Hepatocyte (in vitro differentiated cells): ENCODE measurements around the gene TSKS. TPM values are rescaled to one million over a fixed set of nuclear protein-coding genes. Genes with fewer than 3 reads are reported as not detected.

ENCODE experiments used
- DNase-seq: peaks from one replicate; pipeline ENCODE4 v3.0.0-alpha.2; 2016; ENCODE audit warnings: low spot score
- H2AFZ ChIP-seq: fragments of 200-600 bp; sonication (generic); 2 replicates; pipeline ENCODE4 v1.6.0; 2016; ENCODE audit warnings: antibody characterized with exemption, mild to moderate bottlenecking
- H3K27ac ChIP-seq: fragments of 200-600 bp; sonication (generic); 2 replicates; pipeline ENCODE4 v1.5.1; 2016; ENCODE audit warnings: mild to moderate bottlenecking
- H3K27me3 ChIP-seq: fragments of 200-600 bp; sonication (generic); 2 replicates; pipeline ENCODE4 v1.6.1; 2016
- H3K36me3 ChIP-seq: fragments of 200-600 bp; sonication (generic); replicated peaks from 2 replicates; pipeline ENCODE4 v1.5.1; 2016; ENCODE audit warnings: low read depth; ENCODE audit not compliant: insufficient read depth
- H3K4me1 ChIP-seq: fragments of 200-600 bp; sonication (generic); 2 replicates; pipeline ENCODE4 v1.5.1; 2016; ENCODE audit warnings: mild to moderate bottlenecking, moderate library complexity; ENCODE audit not compliant: insufficient read depth
- H3K4me2 ChIP-seq: fragments of 200-600 bp; sonication (generic); 2 replicates; pipeline ENCODE4 v1.6.0; 2016
- H3K4me3 ChIP-seq: fragments of 200-600 bp; sonication (generic); 2 replicates; pipeline ENCODE4 v1.5.1; 2016; ENCODE audit warnings: mild to moderate bottlenecking
- H3K79me2 ChIP-seq: fragments of 200-600 bp; sonication (generic); 2 replicates; pipeline ENCODE4 v1.6.0; 2017; ENCODE audit warnings: mild to moderate bottlenecking
- H3K9me2 ChIP-seq: fragments of 200-600 bp; sonication (generic); replicated peaks from 2 replicates; pipeline ENCODE4 v1.6.0; 2017; ENCODE audit warnings: mild to moderate bottlenecking; ENCODE audit not compliant: insufficient read depth
- H3K9me3 ChIP-seq: fragments of 200-600 bp; sonication (generic); 2 replicates; pipeline ENCODE4 v1.5.1; 2016; ENCODE audit warnings: low read depth, mild to moderate bottlenecking
- H4K20me1 ChIP-seq: fragments of 200-600 bp; sonication (generic); 2 replicates; pipeline ENCODE4 v1.6.0; 2016; ENCODE audit warnings: mild to moderate bottlenecking; ENCODE audit not compliant: insufficient read depth, poor library complexity, severe bottlenecking
- CTCF ChIP-seq: fragments of 200-600 bp; sonication (generic); IDR thresholded peaks from 2 replicates; pipeline ENCODE4 v1.5.1; 2016; ENCODE audit warnings: antibody characterized with exemption, mild to moderate bottlenecking; ENCODE audit not compliant: poor library complexity
- EZH2 ChIP-seq: fragments of 200-600 bp; sonication (generic); IDR thresholded peaks from 2 replicates; pipeline ENCODE4 v1.6.1; 2016; ENCODE audit warnings: antibody characterized with exemption, mild to moderate bottlenecking, borderline replicate concordance
- EZH2phosphoT487 ChIP-seq: fragments of 200-600 bp; sonication (generic); IDR thresholded peaks from one replicate; pipeline ENCODE4 v1.6.1; 2018; ENCODE audit warnings: antibody characterized with exemption, mild to moderate bottlenecking, low read depth, moderate library complexity; ENCODE audit not compliant: unreplicated experiment, severe bottlenecking
- WGBS: methylation state at CpG from one replicate; pipeline ENCODE4 v1.1.6; 2016; ENCODE audit warnings: low lambda C conversion rate; ENCODE audit errors: missing lambda C conversion rate; 5-methylcytosine and 5-hydroxymethylcytosine counted together
- polyA plus RNA-seq: library from polyadenylated mRNA; unstranded; fragments of >200 nt; fragmentation: Nextera tagmentation; extraction: Ambion mirVana; gene quantifications from 2 replicates; pipeline ENCODE4 v1.2.1, GENCODE V29; 2016
- total RNA-seq: library from RNA; depleted of rRNA; stranded (reverse); fragments of >200 nt; gene quantifications from 2 replicates; pipeline ENCODE4 v1.2.3, GENCODE V29; 2014

TSKS gene
- total and polyA plus RNA-seq, 2 experiments from 2014 or later, result not detected

- no peak overlapping the region for H3K4me3 ChIP-seq
- H3K27me3 ChIP-seq, result no peaks in the 10 kb centered on the region
- no peak for TF ChIP-seq EZH2phosphoT487
- no peak for TF ChIP-seq EZH2
- TF ChIP-seq CTCF, result no peak
- H3K27ac ChIP-seq, result no peak overlapping the region
- no peak overlapping the region for H2AFZ ChIP-seq
- H3K9me3 ChIP-seq, result no peaks in the 10 kb centered on the region
- no peaks in the 10 kb centered on the region for H4K20me1 ChIP-seq
- H3K4me2 ChIP-seq, result no peak overlapping the region
- no peaks in the 10 kb centered on the region for H3K4me1 ChIP-seq
- H3K79me2 ChIP-seq, result peaks cover 5% of the 10 kb centered on the region
- no peak for DNase-seq
- no peaks in the 10 kb centered on the region for H3K9me2 ChIP-seq
- H3K36me3 ChIP-seq, result no peaks in the 10 kb centered on the region
- 90% methylated on average over 9 of the region's 9 CpGs for WGBS
Observed at GRCh38 chr19:49790866-49791265, 27.8 kb upstream of the TSKS start.

- Histone ChIP-seq H3K27ac (no peak overlapping the region), H3K27me3 (no peaks in the 10 kb centered on the region), H4K20me1 (no peaks in the 10 kb centered on the region), H3K4me1 (no peaks in the 10 kb centered on the region), H3K79me2 (peaks cover 5% of the 10 kb centered on the region), H3K4me3 (no peak overlapping the region), H2AFZ (no peak overlapping the region), H3K36me3 (no peaks in the 10 kb centered on the region), H3K4me2 (no peak overlapping the region), H3K9me2 (no peaks in the 10 kb centered on the region), H3K9me3 (no peaks in the 10 kb centered on the region)
- 93% methylated on average over 10 of the region's 10 CpGs for WGBS
- DNase-seq, result no peak
- TF ChIP-seq EZH2phosphoT487 (no peak), EZH2 (no peak), CTCF (no peak)
Observed at GRCh38 chr19:49788857-49789256, 25.8 kb upstream of the TSKS start.

GRCh38 chr19:49787746-49788145 is 24.6 kb upstream of the TSKS start:
- H3K4me3 ChIP-seq, result no peak overlapping the region
- H3K4me1 ChIP-seq, result no peaks in the 10 kb centered on the region
- H3K4me2 ChIP-seq, result no peak overlapping the region
- no peaks in the 10 kb centered on the region for H3K9me3 ChIP-seq
- H3K27me3 ChIP-seq, result no peaks in the 10 kb centered on the region
- no peaks in the 10 kb centered on the region for H3K9me2 ChIP-seq
- 96% methylated on average over 5 of the region's 5 CpGs for WGBS
- H3K36me3 ChIP-seq, result no peaks in the 10 kb centered on the region
- TF ChIP-seq CTCF (no peak), EZH2 (no peak), EZH2phosphoT487 (no peak)
- H4K20me1 ChIP-seq, result no peaks in the 10 kb centered on the region
- peaks cover 5% of the 10 kb centered on the region for H3K79me2 ChIP-seq
- no peak overlapping the region for H3K27ac ChIP-seq
- H2AFZ ChIP-seq, result no peak overlapping the region
- no peak for DNase-seq

GRCh38 chr19:49786376-49786820 is 23.3 kb upstream of the TSKS start:
- no peak for DNase-seq
- Histone ChIP-seq H3K4me1 (no peaks in the 10 kb centered on the region), H4K20me1 (no peaks in the 10 kb centered on the region), H3K4me2 (no peak overlapping the region), H3K9me2 (no peaks in the 10 kb centered on the region), H2AFZ (no peak overlapping the region), H3K79me2 (peaks cover 5% of the 10 kb centered on the region), H3K27me3 (no peaks in the 10 kb centered on the region), H3K9me3 (no peaks in the 10 kb centered on the region), H3K4me3 (no peak overlapping the region), H3K27ac (no peak overlapping the region), H3K36me3 (no peaks in the 10 kb centered on the region)
- WGBS, result 54% methylated on average over 8 of the region's 9 CpGs
- TF ChIP-seq EZH2 (no peak), EZH2phosphoT487 (no peak), CTCF (no peak)
